NCI-H2029 treated with DMSO at 0.1 percent for 48 hours (cell line): Measurements from ENCODE around the gene ALDH3B2.
"Not testable (repeated sequence)": the region's sequence is repeated elsewhere in the genome, so short reads cannot be mapped to it uniquely, and the experiment has no call there.

Experiments
- DNase-seq: peaks from one replicate; lab custom pipeline; 2025; lab: John Stamatoyannopoulos, UW

Gene ALDH3B2

DNA sequence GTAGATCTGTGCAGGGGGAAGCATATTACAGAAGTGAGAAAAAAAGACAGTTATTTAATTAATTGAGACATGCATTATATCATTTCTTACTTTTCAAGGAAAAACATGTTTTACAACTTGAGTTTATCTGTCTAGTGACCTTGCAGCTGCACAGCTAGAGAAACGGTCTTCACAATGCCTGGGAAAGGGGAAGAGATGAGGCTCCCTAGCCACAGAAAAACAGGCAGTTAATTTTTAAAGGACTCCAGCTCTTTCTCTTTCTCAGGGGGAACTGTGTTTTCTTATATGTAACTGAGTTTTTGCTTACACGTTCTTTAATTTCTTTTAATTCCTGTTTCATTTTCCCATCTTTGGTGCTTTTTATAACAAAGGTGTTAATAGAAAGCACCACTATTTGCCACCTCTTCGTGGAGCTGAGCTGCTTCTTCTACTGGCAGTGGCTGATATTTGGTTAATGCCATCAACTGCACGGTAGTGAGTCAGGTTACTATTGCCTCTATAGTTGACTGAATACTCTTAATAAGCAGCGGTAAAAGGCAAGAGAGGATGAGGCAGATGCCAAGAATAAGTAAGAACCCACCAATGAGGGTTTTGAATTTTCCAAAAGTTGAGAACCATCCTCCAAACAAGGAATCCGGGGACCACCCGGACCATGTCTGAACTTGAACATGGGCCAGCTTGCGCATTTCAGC lies 11.4 kb upstream of the ALDH3B2 start:
- DNase-seq: not testable (repeated sequence)

- DNase-seq: not testable (repeated sequence)
Measured at GRCh38 chr11:67682126-67683034, 8.0 kb upstream of the ALDH3B2 start.

DNA sequence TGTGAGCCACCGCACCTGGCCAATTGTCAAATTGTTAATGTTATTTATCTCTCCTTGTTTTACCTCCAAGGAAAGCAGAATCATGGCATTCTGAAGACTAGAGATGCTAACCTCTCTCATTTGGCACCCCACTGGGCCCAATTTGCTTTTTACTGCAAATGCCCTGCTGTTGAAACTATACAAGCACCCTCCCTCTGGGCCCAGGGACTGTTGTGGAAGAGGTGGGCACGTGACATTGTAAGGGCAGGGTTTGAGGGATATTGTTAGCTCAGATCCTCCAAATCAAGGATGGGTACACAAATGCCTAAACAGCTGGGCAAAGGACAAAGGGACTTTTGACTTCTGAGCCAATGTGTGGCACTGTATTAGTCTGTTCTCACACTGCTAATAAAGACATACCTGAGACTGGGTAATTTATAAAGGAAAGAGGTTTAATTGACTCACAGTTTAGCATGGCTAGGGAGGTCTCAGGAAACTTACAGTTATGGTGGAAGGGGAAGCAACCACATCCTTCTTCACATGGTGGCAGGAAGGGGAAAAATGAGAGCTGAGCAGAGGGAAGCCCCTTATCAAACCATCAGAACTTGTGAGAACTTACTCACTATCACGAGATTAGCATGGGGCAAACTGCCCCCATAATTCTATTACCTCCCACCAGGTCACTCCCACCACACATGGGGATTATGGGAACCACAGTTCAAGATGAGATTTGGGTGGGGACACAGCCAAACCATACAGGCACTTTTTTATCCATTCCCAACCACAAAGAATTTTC lies 6.5 kb upstream of the ALDH3B2 start:
- DNase-seq: no peak

- DNase-seq: no peak
Measured at GRCh38 chr11:67675058-67675747, 780 bp upstream of the ALDH3B2 start.

GRCh38 chr11:67673902-67674301 lies 521 bp downstream of the ALDH3B2 start:
- DNase-seq: no peak

GRCh38 chr11:67673358-67673757 lies 1.1 kb downstream of the ALDH3B2 start:
- no peak for DNase-seq

GRCh38 chr11:67671211-67671520 lies 3.3 kb downstream of the ALDH3B2 start:
- no peak for DNase-seq

GRCh38 chr11:67670316-67671210 lies 3.9 kb downstream of the ALDH3B2 start:
- DNase-seq: no peak

DNA sequence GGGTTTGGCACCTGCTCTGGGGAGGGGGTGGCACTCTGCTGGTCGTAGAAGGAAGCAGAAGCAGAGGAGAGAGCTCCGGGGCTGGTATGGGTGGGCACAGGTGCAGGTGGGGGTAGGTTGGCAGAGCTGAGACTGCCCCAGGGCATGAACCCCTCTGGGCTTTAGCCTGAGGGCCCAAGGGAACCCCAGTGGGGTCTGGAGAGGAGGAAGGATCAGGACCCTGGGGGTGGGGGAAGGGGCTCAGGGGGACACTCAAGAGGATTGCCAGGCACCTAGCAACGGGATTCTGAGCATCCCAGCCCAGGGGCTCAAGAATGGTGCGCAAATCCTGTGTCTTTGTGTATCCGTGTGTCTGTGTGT lies 6.3 kb downstream of the ALDH3B2 start:
- no peak for DNase-seq

DNA sequence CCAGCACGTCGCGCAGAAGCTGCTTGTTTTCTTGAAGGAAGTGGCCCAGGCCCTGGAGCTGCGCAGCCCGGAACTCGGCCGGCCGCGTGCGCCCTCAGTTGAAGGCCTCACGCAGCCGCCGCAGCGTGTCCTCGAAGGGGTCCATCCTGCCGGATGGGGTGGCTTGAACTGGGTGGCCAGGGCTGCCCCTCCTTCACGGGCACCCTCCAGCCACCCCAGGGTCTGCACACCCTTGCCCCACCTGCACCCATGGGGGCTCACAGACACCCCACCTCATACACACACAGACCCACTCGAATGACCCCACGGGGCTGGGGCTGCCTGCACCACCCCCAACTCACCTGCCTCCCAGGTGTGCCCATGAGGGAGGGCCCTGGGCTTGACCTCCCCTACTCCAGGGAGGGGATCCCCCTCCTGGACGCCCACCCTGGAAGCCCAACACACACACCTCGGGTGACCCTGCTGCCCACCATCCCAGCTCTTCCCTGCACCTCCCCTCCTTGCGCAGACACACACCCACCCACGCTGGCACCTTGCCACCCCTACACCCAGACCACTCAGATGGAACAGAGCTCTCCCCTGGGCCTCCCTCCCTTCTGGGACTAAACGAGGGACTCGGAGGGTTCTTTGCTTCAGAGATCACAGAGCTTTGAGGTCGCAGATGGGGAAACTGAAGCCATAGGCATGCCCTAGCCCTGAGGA lies 6.8 kb downstream of the ALDH3B2 start:
- DNase-seq: no peak

DNA sequence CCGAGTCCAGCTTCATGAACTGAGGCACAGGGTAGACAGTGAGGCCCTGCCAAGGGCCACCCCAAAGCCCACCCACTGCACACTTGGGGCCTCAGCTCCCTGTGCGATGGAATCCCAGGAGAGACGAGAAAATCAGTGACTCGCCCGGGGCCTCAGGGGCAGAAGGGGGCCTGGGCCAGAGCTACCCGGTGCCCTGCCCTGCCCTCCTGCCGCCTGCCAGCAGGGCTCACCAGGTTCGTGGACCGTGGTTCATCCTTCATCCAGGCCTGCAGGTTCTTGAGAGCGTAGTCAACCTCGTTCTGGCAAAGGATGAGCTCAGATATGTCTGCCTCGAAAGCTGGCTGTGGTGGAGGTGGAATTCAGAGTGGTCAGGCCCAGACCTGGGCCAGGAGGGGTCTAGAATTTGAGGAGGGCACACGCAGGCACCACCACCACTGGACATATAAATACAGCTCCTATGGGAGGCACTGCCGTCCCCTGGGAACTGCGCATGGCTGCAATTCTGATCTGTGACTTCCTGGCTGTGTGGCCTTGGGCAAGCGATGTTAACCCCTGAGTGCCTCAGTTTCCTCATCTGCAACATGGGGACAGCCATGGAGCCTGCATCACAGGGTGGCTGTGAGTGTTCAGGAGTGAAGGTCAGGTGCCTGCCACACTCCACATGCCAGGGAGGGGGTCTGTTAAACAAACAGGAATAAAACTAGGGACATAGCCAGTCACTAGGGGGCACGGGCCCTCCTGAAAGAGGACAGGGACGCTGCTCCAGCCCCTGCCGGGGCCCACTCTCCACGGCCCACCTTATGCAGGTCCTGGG lies 7.5 kb downstream of the ALDH3B2 start:
- DNase-seq: no peak

- no peak for DNase-seq
Measured at GRCh38 chr11:67666303-67666645, 8.1 kb downstream of the ALDH3B2 start.

DNA sequence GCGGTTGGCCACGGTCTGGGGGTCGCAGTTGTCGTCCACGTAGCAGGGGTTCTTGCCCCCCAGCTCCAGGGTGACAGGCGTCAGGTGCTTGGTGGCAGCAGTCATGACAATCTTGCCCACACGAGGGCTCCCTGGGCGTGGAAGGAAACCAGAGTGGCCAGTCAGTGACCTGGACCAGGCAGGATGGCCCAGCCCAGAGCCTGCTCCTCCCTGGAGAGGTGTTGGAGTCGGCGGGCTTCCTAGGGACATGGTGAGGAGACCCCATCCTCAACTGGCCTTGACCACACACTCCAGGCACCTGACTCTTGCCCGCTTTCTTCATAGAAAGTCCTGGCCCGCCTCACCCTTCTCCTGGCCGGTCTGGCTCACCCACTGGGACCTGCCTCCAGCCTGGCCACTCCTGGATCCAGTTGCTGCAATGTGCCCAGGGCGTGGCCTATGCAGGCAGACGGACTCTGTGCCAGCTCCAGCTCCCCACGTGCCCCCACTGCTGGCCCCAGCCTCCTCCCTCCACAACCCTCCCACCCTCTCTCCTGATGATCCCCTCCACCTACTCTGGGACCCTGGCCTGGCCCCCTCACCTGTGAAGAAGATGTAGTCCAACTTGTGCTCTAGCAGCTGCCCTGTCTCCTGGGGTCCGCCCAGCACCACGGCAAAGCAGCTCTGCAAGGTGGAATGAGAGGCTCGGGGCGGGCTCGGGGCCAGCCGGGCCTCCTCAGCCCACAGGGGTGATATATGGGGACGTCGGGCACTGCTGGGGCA lies 8.7 kb downstream of the ALDH3B2 start:
- DNase-seq: no peak

- no peak for DNase-seq
Measured at GRCh38 chr11:67664696-67665540, 9.5 kb downstream of the ALDH3B2 start.

DNA sequence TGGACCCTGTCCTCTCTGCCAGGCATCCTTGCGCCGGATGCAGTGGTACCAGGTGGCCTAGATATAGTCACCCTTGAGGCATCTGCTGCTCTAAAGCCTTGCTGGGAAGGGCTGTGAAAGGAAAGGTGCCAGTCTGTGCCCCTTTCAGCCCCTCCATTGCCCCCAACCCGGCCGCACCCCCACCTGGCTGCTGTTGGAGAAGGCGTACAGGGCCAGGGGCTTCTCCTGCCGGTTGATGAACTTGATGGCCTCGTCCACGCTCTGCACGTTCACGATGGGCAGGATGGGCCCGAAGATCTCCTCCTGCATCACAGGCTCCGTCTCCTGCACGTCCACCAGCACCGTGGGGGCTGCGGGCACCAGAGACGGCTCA lies 10.2 kb downstream of the ALDH3B2 start:
- no peak for DNase-seq

- DNase-seq: no peak
Measured at GRCh38 chr11:67663532-67664212, 10.8 kb downstream of the ALDH3B2 start.

GRCh38 chr11:67662835-67663531 lies 11.4 kb downstream of the ALDH3B2 start:
- DNase-seq: no peak
